ENCODE measurements around the gene CUL4B. TPM values are rescaled to one million over a fixed set of nuclear protein-coding genes. Genes with fewer than 3 reads are reported as not detected.

CUL4B gene
- total RNA-seq: 55.5 and 70.5 TPM in 2 replicates

GRCh38 chrX:120560842-120561633, at the start of gene CUL4B:
Gene CUL4B, minus strand, starts transcription at chrX:120560962. Its CDS starts 324 bp downstream, at chrX:120560638.

DNA sequence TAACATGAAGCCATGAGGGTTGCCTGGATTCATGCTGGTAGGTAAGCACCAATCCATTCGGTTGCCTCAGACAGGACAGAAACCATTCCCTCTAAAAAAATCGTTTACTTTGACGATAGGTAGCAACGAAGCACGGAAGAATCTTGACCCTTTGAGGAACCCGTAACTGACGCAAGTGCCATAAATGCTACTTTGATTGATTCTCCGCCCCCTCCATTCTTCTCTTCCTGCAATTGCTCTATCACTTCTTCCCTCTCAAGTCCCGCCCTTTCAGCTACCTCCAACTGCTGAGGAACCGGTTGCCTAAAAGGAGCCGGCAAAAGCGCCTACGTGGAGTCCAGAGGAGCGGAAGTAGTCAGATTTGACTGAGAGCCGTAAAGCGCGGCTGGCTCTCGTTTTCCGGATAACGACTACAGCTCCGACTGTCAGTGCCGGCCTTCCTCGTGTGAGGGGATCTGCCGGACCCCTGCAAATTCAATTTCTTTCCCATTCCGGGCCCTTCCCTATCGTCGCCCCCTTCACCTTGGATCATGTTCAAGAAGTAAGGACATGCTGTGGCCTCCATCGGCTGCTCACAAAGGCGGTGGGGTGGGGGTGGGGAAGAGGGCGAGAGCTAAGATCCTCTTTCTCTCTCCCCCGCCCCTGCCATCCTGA, 43.1 kb upstream of the CUL4B start, which contains the start of gene MCTS1:
Gene MCTS1, plus strand, starts transcription at position 395 of the 654 bp plus-strand sequence. Its CDS starts 136 bp downstream, at position 531.

Other genes starting within 250 kb of the CUL4B start
- under 0.01 TPM in 1 of 2 replicates, not detected in the other for gene TMEM255A, start 249.5 kb downstream of the CUL4B start, total RNA-seq
- gene ATP1B4, start 198.9 kb downstream of the CUL4B start, total RNA-seq: not detected in 2 replicates
- 114 and 224 TPM in 2 replicates for gene LAMP2, start 91.7 kb downstream of the CUL4B start, total RNA-seq
- 34.1 and 51.4 TPM in 2 replicates for gene MCTS1, start 43.1 kb upstream of the CUL4B start, total RNA-seq
- 56.2 and 63.7 TPM in 2 replicates for gene C1GALT1C1, start 69.1 kb upstream of the CUL4B start, total RNA-seq

All from regular cardiac myocyte (primary cell).